GM19043 (cell line): ENCODE measurements around the gene VPS41.

ENCODE experiments used
- ATAC-seq: cut with Tn5 transposase; IDR thresholded peaks from one replicate; pipeline ENCODE4 v1.9.1; 2021; ENCODE audit warnings: low read depth; ENCODE audit not compliant: unreplicated experiment

VPS41 gene

DNA sequence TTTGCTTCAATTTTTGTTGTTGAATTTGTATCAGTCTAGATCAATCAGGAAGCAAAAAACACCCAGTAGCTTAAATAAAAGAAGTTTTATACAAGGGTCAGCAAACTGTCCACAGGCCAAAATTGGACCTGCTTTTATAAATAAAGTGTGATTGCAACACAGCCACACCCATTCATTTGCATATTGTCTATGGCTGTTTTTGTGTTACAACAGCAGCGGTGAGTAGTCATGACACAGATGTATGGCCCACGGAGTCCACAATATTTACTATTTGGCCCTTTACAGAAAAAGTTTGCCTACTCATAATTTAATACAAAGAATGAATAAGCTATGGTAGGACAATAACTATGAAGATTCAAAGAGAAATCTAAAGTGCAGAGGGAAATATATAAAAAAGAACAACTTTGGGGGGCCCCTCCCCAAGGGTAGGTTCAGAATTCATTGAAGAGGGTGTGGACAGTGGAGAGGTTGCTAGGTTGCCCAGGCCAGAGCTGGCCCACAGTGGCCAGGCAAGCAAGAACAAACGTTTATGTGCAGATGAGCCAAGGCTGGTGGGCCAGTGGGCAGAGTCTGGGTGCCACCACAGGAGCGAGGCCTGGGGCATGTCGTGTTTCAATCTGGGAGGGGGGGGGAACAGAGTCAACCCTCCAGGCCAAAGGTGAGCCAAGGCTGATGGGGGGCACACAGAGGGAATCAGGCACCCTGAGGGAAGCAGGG is 230.9 kb downstream of the VPS41 start:
- no peak for ATAC-seq

DNA sequence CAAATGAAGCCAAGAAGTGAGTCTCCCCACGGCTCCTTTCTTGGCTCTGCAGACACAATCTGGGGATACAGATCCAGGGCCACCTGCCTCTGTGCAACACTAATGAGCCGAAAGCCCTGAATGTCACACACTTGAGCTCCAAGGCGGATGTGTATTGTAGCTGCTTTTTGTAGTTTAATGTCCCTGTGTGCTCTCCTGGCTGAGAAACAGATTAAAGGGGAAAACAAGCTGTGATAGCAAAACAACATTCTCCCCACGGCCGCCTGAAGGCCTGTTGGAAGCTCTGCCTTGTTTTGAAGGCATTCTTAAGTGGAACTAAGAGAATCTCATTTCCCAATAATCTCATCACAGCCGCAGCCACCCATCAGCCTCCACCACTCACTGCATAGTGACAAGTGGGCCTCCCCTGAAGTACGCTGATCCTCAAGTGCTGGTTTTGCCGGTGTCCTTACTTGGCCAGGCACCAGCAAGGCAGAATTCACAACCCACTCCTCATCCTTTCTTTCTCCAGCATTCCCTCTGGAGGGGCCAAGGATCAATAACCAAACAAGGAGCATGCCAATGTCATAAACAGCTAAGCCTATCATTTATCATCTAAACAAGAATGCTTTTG is 233.4 kb downstream of the VPS41 start:
- ATAC-seq: no peak

DNA sequence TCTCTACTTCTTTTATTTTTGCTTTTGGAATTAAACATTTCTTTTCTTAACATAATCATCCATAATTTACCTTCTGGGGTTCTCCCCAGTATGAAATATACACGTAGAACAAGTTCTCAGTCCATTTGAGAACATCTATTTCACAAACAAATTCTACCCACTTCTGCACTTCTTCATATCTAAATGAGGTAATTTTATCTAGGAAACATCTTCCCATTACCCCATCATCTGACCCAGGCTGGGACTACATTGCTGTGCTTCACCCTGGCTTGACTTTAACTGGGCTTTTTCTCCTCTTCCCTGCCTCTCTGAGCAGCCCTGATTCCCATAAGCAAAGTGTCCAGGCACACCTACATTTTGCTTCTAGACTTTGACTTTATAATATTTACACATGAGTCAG is 234.5 kb downstream of the VPS41 start:
- no peak for ATAC-seq

DNA sequence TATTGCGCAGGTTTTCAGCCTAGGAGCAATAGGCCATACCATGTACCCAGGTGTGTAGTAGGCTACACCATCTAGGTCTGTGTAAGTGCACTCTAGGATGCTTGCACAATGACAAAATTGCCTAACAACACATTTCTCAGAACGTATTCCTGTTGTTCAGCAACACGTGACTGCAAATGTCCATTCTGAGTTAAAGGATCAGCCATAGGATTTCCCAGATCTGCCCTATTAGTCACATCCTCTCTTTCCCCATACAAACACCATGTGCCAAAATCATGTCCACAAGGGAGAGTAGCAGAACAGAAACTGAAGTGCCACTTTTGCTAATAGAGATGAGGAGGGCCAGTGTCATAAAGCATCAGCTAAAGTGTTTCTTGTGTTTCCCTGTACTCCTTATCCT is 235.2 kb downstream of the VPS41 start:
- no peak for ATAC-seq
